ENCODE data around the gene NOB1.

- TF ChIP-seq CTCF (IDR thresholded peaks at IDR 0.05), result no peak
- TF ChIP-seq POLR2AphosphoS5 (IDR thresholded peaks at IDR 0.05), result no peak
Observed at GRCh38 chr16:69769404-69769803, 14.7 kb upstream of the NOB1 start.

Measured in sigmoid colon (tissue), 4 donors.